Measurements from ENCODE around the gene CNMD. TPM values are rescaled to one million over a fixed set of nuclear protein-coding genes. Genes with fewer than 3 reads are reported as not detected.

The CNMD gene
- total RNA-seq, 4 donors from 2014 or later, result 0.44 to 0.51 TPM; not detected in 2

- TF ChIP-seq CTCF (IDR thresholded peaks at IDR 0.05; ENCODE audit: low read depth), result no peak
Observed at GRCh38 chr13:52677823-52678222, 61.8 kb downstream of the CNMD start.

GRCh38 chr13:52673465-52673864 lies 66.2 kb downstream of the CNMD start:
- TF ChIP-seq CTCF (IDR thresholded peaks at IDR 0.05; ENCODE audit: low read depth), result no peak

- no peak for TF ChIP-seq CTCF (IDR thresholded peaks at IDR 0.05; ENCODE audit: low read depth)
Observed at GRCh38 chr13:52670726-52671125, 68.9 kb downstream of the CNMD start.

GRCh38 chr13:52669677-52670076 lies 69.9 kb downstream of the CNMD start:
- no peak for TF ChIP-seq CTCF (IDR thresholded peaks at IDR 0.05; ENCODE audit: low read depth)

GRCh38 chr13:52665325-52665724 lies 74.3 kb downstream of the CNMD start:
- no peak for TF ChIP-seq CTCF (IDR thresholded peaks at IDR 0.05; ENCODE audit: low read depth)

GRCh38 chr13:52664272-52664671 lies 75.3 kb downstream of the CNMD start:
- TF ChIP-seq CTCF (IDR thresholded peaks at IDR 0.05; ENCODE audit: low read depth), result no peak

- no peak for TF ChIP-seq CTCF (IDR thresholded peaks at IDR 0.05; ENCODE audit: low read depth)
Observed at GRCh38 chr13:52659340-52659739, 80.3 kb downstream of the CNMD start.

Other genes with a start within 250 kb of the CNMD start
- gene HNRNPA1L2, start 97.4 kb downstream of the CNMD start, total RNA-seq, result 1 to 10 TPM; 1.6 to 6.2 (median 4.6) TPM
- gene SUGT1, start 87.0 kb downstream of the CNMD start, total RNA-seq, result 10 to 100 TPM; 29.9 to 44.3 (median 35.6) TPM
- not detected for gene PCDH8, start 108.8 kb upstream of the CNMD start, total RNA-seq